HEK293 (cell line): ENCODE data around the gene NCOA6.
A peak's percentile ranks its signal among the peaks of the same experiment; 100 is the strongest.

Experiments used
- CTCF ChIA-PET: fragments of 350-600 bp; formaldehyde crosslinking; extraction: SDS; loops from one replicate; lab custom pipeline; 2021; ENCODE audit warnings: antibody characterized with exemption; lab: Yijun Ruan, JAX
- POLR2A ChIA-PET: fragments of 300-600 bp; formaldehyde crosslinking; extraction: SDS; loops from one replicate; lab custom pipeline; 2020; ENCODE audit warnings: antibody characterized with exemption, inconsistent platforms; lab: Yijun Ruan, JAX
- H3K27ac ChIP-seq: fragments of 200-500 bp; sonication (Bioruptor generic); 2 replicates; pipeline ENCODE4 v1.5.1; 2014; ENCODE audit warnings: low read depth, low read length, control low read depth, inconsistent platforms; ENCODE audit errors: extremely low read depth
- H3K36me3 ChIP-seq, 2 experiments: fragments of 200-500 bp in 1 of 2; sonication (Bioruptor generic) in 1 of 2; 1 replicate in 1 of 2; 2 replicates in 1 of 2; pipeline ENCODE4 v1.5.1; 2014 to 2017; ENCODE audit warnings: inconsistent platforms in 2 of 2, low read length in 2 of 2; ENCODE audit not compliant: control insufficient read depth in 2 of 2, insufficient read depth in 1 of 2
- H3K4me1 ChIP-seq: fragments of 200-500 bp; sonication (Bioruptor generic); 2 replicates; pipeline ENCODE4 v1.5.1; 2014; ENCODE audit warnings: mild to moderate bottlenecking, low read length, inconsistent platforms; ENCODE audit not compliant: control insufficient read depth, insufficient read depth
- H3K4me3 ChIP-seq: 2 replicates; pipeline ENCODE4 v1.5.1; 2011; ENCODE audit warnings: low read depth, mild to moderate bottlenecking, control low read depth, low read length, moderate library complexity
- H3K9me3 ChIP-seq: fragments of 200-500 bp; sonication (Bioruptor generic); 2 replicates; pipeline ENCODE4 v1.5.1; 2014; ENCODE audit warnings: low read depth, low read length, inconsistent platforms; ENCODE audit not compliant: control insufficient read depth, insufficient read depth
- OSR2 ChIP-seq: fragments of 450-650 bp; formaldehyde crosslinking; IDR thresholded peaks from 2 replicates; pipeline ENCODE4 v1.5.1; 2016; ENCODE audit warnings: missing biosample characterization, missing genetic modification characterization
- PATZ1 ChIP-seq: fragments of 450-650 bp; formaldehyde crosslinking; IDR thresholded peaks from 2 replicates; pipeline ENCODE4 v1.5.1; 2016; ENCODE audit warnings: missing biosample characterization, missing genetic modification characterization
- PRDM6 ChIP-seq: fragments of 450-650 bp; formaldehyde crosslinking; IDR thresholded peaks from 2 replicates; pipeline ENCODE4 v1.5.1; 2017; ENCODE audit warnings: missing biosample characterization, missing genetic modification characterization
- RBAK ChIP-seq: fragments of 450-650 bp; formaldehyde crosslinking; IDR thresholded peaks from 2 replicates; pipeline ENCODE4 v1.5.1; 2016; ENCODE audit warnings: missing biosample characterization, missing genetic modification characterization
- SCRT2 ChIP-seq: fragments of 450-650 bp; formaldehyde crosslinking; IDR thresholded peaks from 2 replicates; pipeline ENCODE4 v1.5.1; 2016; ENCODE audit warnings: missing biosample characterization, missing genetic modification characterization
- SETDB1 ChIP-seq: IDR thresholded peaks from one replicate; pipeline ENCODE4 v1.6.1; 2017; ENCODE audit warnings: mild to moderate bottlenecking, low read length, moderate library complexity, mixed read lengths; ENCODE audit not compliant: insufficient read length
- ZBTB17 ChIP-seq: fragments of 450-650 bp; formaldehyde crosslinking; IDR thresholded peaks from 2 replicates; pipeline ENCODE4 v1.5.1; 2016; ENCODE audit warnings: missing biosample characterization, missing genetic modification characterization
- ZBTB6 ChIP-seq: fragments of 450-650 bp; formaldehyde crosslinking; IDR thresholded peaks from 2 replicates; pipeline ENCODE4 v1.5.1; 2017; ENCODE audit warnings: missing biosample characterization, missing genetic modification characterization
- ZNF132 ChIP-seq: fragments of 450-650 bp; formaldehyde crosslinking; IDR thresholded peaks from 2 replicates; pipeline ENCODE4 v1.5.1; 2017; ENCODE audit warnings: missing biosample characterization, missing genetic modification characterization, borderline replicate concordance
- ZNF18 ChIP-seq: fragments of 450-650 bp; formaldehyde crosslinking; IDR thresholded peaks from 2 replicates; pipeline ENCODE4 v1.5.1; 2016; ENCODE audit warnings: missing biosample characterization, missing genetic modification characterization
- ZNF302 ChIP-seq: fragments of 450-650 bp; formaldehyde crosslinking; IDR thresholded peaks from 2 replicates; pipeline ENCODE4 v1.5.1; 2016; ENCODE audit warnings: missing biosample characterization, missing genetic modification characterization, low read depth
- ZNF341 ChIP-seq: fragments of 450-650 bp; formaldehyde crosslinking; IDR thresholded peaks from 2 replicates; pipeline ENCODE4; 2016; ENCODE audit warnings: low read depth, missing biosample characterization, missing genetic modification characterization
- ZNF350 ChIP-seq: fragments of 450-650 bp; formaldehyde crosslinking; IDR thresholded peaks from 2 replicates; pipeline ENCODE4 v1.5.0; 2017; ENCODE audit warnings: missing biosample characterization, mild to moderate bottlenecking, missing genetic modification characterization
- ZNF362 ChIP-seq: fragments of 450-650 bp; formaldehyde crosslinking; IDR thresholded peaks from 2 replicates; pipeline ENCODE4 v1.5.1; 2016; ENCODE audit warnings: missing biosample characterization, missing genetic modification characterization
- ZNF423 ChIP-seq: fragments of 450-650 bp; formaldehyde crosslinking; IDR thresholded peaks from 2 replicates; pipeline ENCODE4 v1.5.1; 2016; ENCODE audit warnings: missing biosample characterization, missing genetic modification characterization
- ZNF48 ChIP-seq: fragments of 450-650 bp; formaldehyde crosslinking; IDR thresholded peaks from 2 replicates; pipeline ENCODE4 v1.5.1; 2016; ENCODE audit warnings: missing biosample characterization, missing genetic modification characterization
- ZNF530 ChIP-seq: fragments of 450-650 bp; formaldehyde crosslinking; IDR thresholded peaks from 2 replicates; pipeline ENCODE4 v1.5.1; 2016; ENCODE audit warnings: low read depth, missing biosample characterization, missing genetic modification characterization
- ZNF558 ChIP-seq: fragments of 450-650 bp; formaldehyde crosslinking; IDR thresholded peaks from 2 replicates; pipeline ENCODE4 v1.5.1; 2016; ENCODE audit warnings: missing biosample characterization, missing genetic modification characterization
- ZNF600 ChIP-seq: fragments of 450-650 bp; formaldehyde crosslinking; IDR thresholded peaks from 2 replicates; pipeline ENCODE4 v1.5.1; 2016; ENCODE audit warnings: missing biosample characterization, missing genetic modification characterization
- ZNF704 ChIP-seq: fragments of 450-650 bp; formaldehyde crosslinking; IDR thresholded peaks from 2 replicates; pipeline ENCODE4 v1.5.1; 2016; ENCODE audit warnings: missing biosample characterization, missing genetic modification characterization
- ZSCAN4 ChIP-seq: fragments of 450-650 bp; formaldehyde crosslinking; IDR thresholded peaks from 2 replicates; pipeline ENCODE4 v1.5.1; 2017; ENCODE audit warnings: missing biosample characterization, missing genetic modification characterization

The NCOA6 gene

GRCh38 chr20:34792687-34793363 lies 32.6 kb downstream of the NCOA6 start:
- Histone ChIP-seq H3K4me3 (no peak overlapping the region), H3K9me3 (no peaks in the 10 kb centered on the region), H3K27ac (no peak overlapping the region), H3K4me1 (peaks cover 33% of the 10 kb centered on the region), H3K36me3 (peaks cover 6 to 15% of the 10 kb centered on the region in 2 experiments; a peak in 2 of 3 replicates)
- no peak for TF ChIP-seq PATZ1 (tag by site-specific recombination)
- no peak for TF ChIP-seq ZNF341 (tag by site-specific recombination)
- no peak for TF ChIP-seq SCRT2 (tag by site-specific recombination)
- peak; percentile 63 for TF ChIP-seq PRDM6
- no peak for TF ChIP-seq ZNF423 (tag by site-specific recombination)
- no peak for TF ChIP-seq ZNF302 (tag by site-specific recombination)
- TF ChIP-seq RBAK (tag by site-specific recombination): no peak
- TF ChIP-seq ZNF18 (tag by site-specific recombination): no peak
- TF ChIP-seq OSR2: 0 out of 2 replicates have a peak, but pooled peaks have one; percentile 53
- TF ChIP-seq ZBTB6 (tag by site-specific recombination): no peak
- TF ChIP-seq ZNF600 (tag by site-specific recombination): no peak
- TF ChIP-seq ZNF558 (tag by site-specific recombination): no peak
- no peak for TF ChIP-seq ZNF530 (tag by site-specific recombination)
- TF ChIP-seq ZNF704 (tag by site-specific recombination): no peak
- no peak for TF ChIP-seq ZNF132 (tag by site-specific recombination)
- TF ChIP-seq ZSCAN4 (tag by site-specific recombination): no peak
- no peak for TF ChIP-seq ZNF48
- peak; percentile 57; the same call in 1 of the 2 replicates for TF ChIP-seq ZBTB17
- TF ChIP-seq ZNF362 (tag by site-specific recombination): peak; percentile 77; the same call in 1 of the 2 replicates
- no peak for TF ChIP-seq SETDB1
- TF ChIP-seq ZNF350 (tag by site-specific recombination): no peak
- POLR2A ChIA-PET: interaction anchor here (0.7 kb wide), 1 partner anchor 16 kb away, joined by 4 read pairs; no protein-coding TSS in a partner anchor
- CTCF ChIA-PET: interaction anchor here (0.6 to 0.7 kb wide), 2 partner anchors 38 to 602 kb away, joined by 3 to 5 read pairs; no protein-coding TSS in a partner anchor
